KMS-11 (cell line): ENCODE measurements around the gene CDKN1C.

Experiments used
- H2AFZ ChIP-seq: fragments of 200-600 bp; sonication (generic); 2 replicates; pipeline ENCODE4 v1.6.1; 2016; ENCODE audit warnings: antibody characterized with exemption, mixed run types, low read depth
- H3K27ac ChIP-seq: fragments of 200-600 bp; sonication (generic); 2 replicates; pipeline ENCODE4 v1.6.1; 2016; ENCODE audit warnings: mild to moderate bottlenecking, mixed run types
- H3K27me3 ChIP-seq: fragments of 200-600 bp; sonication (generic); 2 replicates; pipeline ENCODE4 v1.6.1; 2017; ENCODE audit warnings: mild to moderate bottlenecking, low read depth, mixed run types, moderate library complexity; ENCODE audit not compliant: insufficient read depth
- H3K36me3 ChIP-seq: fragments of 200-600 bp; sonication (generic); 2 replicates; pipeline ENCODE4 v1.6.1; 2017; ENCODE audit warnings: mild to moderate bottlenecking, mixed run types; ENCODE audit not compliant: insufficient read depth
- H3K4me1 ChIP-seq: fragments of 200-600 bp; sonication (generic); 2 replicates; pipeline ENCODE4 v1.6.1; 2016; ENCODE audit warnings: mild to moderate bottlenecking, low read depth, mixed run types; ENCODE audit not compliant: poor library complexity, severe bottlenecking
- H3K4me2 ChIP-seq: fragments of 200-600 bp; sonication (generic); 2 replicates; pipeline ENCODE4 v1.7.0; 2016; ENCODE audit warnings: mild to moderate bottlenecking, mixed run types
- H3K4me3 ChIP-seq: fragments of 200-600 bp; sonication (generic); IDR thresholded peaks from 2 replicates; pipeline ENCODE4 v1.6.1; 2017; ENCODE audit warnings: low read depth, low read length, mixed read lengths; ENCODE audit not compliant: insufficient read depth
- H3K79me2 ChIP-seq: fragments of 200-600 bp; sonication (generic); 2 replicates; pipeline ENCODE4 v1.6.1; 2016; ENCODE audit warnings: low read depth, mixed run types; ENCODE audit not compliant: insufficient read depth
- H3K9ac ChIP-seq: fragments of 200-600 bp; sonication (generic); 2 replicates; pipeline ENCODE4 v1.6.1; 2016; ENCODE audit warnings: mild to moderate bottlenecking, mixed run types
- H4K20me1 ChIP-seq: fragments of 200-600 bp; sonication (generic); 2 replicates; pipeline ENCODE4 v1.6.1; 2016; ENCODE audit warnings: mild to moderate bottlenecking, mixed run types; ENCODE audit not compliant: insufficient read depth
- CTCF ChIP-seq: fragments of 200-600 bp; sonication (generic); conservative IDR thresholded peaks from 2 replicates; pipeline ENCODE4 v1.6.1; 2017; ENCODE audit warnings: low read depth, mild to moderate bottlenecking, antibody characterized with exemption, low read length, moderate library complexity, mixed read lengths

CDKN1C gene

GRCh38 chr11:2913776-2914175 is 28.2 kb upstream of the CDKN1C start:
- Histone ChIP-seq H3K4me1 (no peaks in the 10 kb centered on the region), H3K9ac (no peak overlapping the region), H3K36me3 (no peaks in the 10 kb centered on the region), H3K4me2 (no peak overlapping the region), H3K27me3 (no peaks in the 10 kb centered on the region; the same call in 1 of the 2 replicates), H4K20me1 (no peaks in the 10 kb centered on the region), H3K4me3 (no peak overlapping the region), H2AFZ (no peak overlapping the region), H3K27ac (no peak overlapping the region), H3K79me2 (no peaks in the 10 kb centered on the region)
- TF ChIP-seq CTCF, result no peak

GRCh38 chr11:2913019-2913431 is 27.4 kb upstream of the CDKN1C start:
- Histone ChIP-seq H3K4me3 (no peak overlapping the region), H3K79me2 (no peaks in the 10 kb centered on the region), H3K36me3 (no peaks in the 10 kb centered on the region), H3K4me2 (no peak overlapping the region), H3K27me3 (no peaks in the 10 kb centered on the region; the same call in 1 of the 2 replicates), H3K27ac (no peak overlapping the region), H3K9ac (no peak overlapping the region), H4K20me1 (no peaks in the 10 kb centered on the region), H3K4me1 (no peaks in the 10 kb centered on the region), H2AFZ (no peak overlapping the region)
- no peak for TF ChIP-seq CTCF

GRCh38 chr11:2912498-2912897 is 26.9 kb upstream of the CDKN1C start:
- H3K4me2 ChIP-seq, result no peak overlapping the region
- H3K9ac ChIP-seq, result no peak overlapping the region
- no peaks in the 10 kb centered on the region for H3K4me1 ChIP-seq
- no peaks in the 10 kb centered on the region; the same call in 1 of the 2 replicates for H3K27me3 ChIP-seq
- no peaks in the 10 kb centered on the region for H4K20me1 ChIP-seq
- no peak overlapping the region for H3K27ac ChIP-seq
- no peak overlapping the region for H3K4me3 ChIP-seq
- H3K36me3 ChIP-seq, result no peaks in the 10 kb centered on the region
- H3K79me2 ChIP-seq, result no peaks in the 10 kb centered on the region
- TF ChIP-seq CTCF, result no peak
- no peak overlapping the region for H2AFZ ChIP-seq

GRCh38 chr11:2911785-2912391 is 26.3 kb upstream of the CDKN1C start:
- H3K4me3 ChIP-seq, result no peak overlapping the region
- no peak overlapping the region for H3K4me2 ChIP-seq
- no peaks in the 10 kb centered on the region; the same call in 1 of the 2 replicates for H3K27me3 ChIP-seq
- H3K9ac ChIP-seq, result no peak overlapping the region
- no peaks in the 10 kb centered on the region for H3K4me1 ChIP-seq
- H3K36me3 ChIP-seq, result no peaks in the 10 kb centered on the region
- TF ChIP-seq CTCF, result no peak
- H2AFZ ChIP-seq, result no peak overlapping the region
- no peak overlapping the region for H3K27ac ChIP-seq
- no peaks in the 10 kb centered on the region for H3K79me2 ChIP-seq
- H4K20me1 ChIP-seq, result no peaks in the 10 kb centered on the region
